Right atrium auricular region (tissue), 2 donors: ENCODE results near the gene SLX9. TPM values are rescaled to one million over a fixed set of nuclear protein-coding genes. Genes with fewer than 3 reads are reported as not detected.
"Not testable (repeated sequence)": the region's sequence is repeated elsewhere in the genome, so short reads cannot be mapped to it uniquely, and the experiment has no call there.

ENCODE experiments used
- DNase-seq: peaks from one replicate; pipeline ENCODE4 v3.0.0-alpha.2; 2019; ENCODE audit warnings: low spot score
- H3K27ac ChIP-seq, 2 donors: fragments of 200-600 bp; sonication (generic); 1 replicate in 1 of 2; 2 replicates in 1 of 2; pipeline ENCODE4 v1.5.1; 2016 to 2019
- H3K27me3 ChIP-seq, 2 donors: fragments of 200-600 bp; sonication (generic); one replicate each; pipeline versions ENCODE4 v1.5.1 to v1.6.0; 2017 to 2019
- H3K36me3 ChIP-seq: fragments of 200-600 bp; sonication (generic); one replicate; pipeline ENCODE4 v1.5.1; 2016
- H3K4me1 ChIP-seq, 2 donors: fragments of 200-600 bp; sonication (generic); one replicate each; pipeline versions ENCODE4 v1.5.1 to v1.6.0; 2017 to 2019
- H3K4me3 ChIP-seq, 2 donors: fragments of 200-600 bp; sonication (generic); 1 replicate in 1 of 2; 2 replicates in 1 of 2; pipeline ENCODE4 v1.5.1; 2017 to 2019; ENCODE audit warnings: mild to moderate bottlenecking in 1 of 2, moderate library complexity in 1 of 2
- H3K9me3 ChIP-seq, 2 donors: fragments of 200-600 bp; sonication (generic); one replicate each; pipeline ENCODE4 v1.5.1; 2019
- total RNA-seq, 2 donors: library from RNA; depleted of rRNA; stranded (reverse); fragments of >200 nt; gene quantifications; one replicate each; pipeline ENCODE4 v1.1.0, GENCODE V29; 2016
- TF ChIP-seq, protein P1 (sequence below), 2 donors: fragments of 200-600 bp; sonication (generic); IDR thresholded peaks; one replicate each; pipeline ENCODE4 v1.5.1; 2019; ENCODE audit warnings: antibody characterized with exemption in 2 of 2

SLX9 gene
- total RNA-seq, 2 donors from 2014 or later, result 15.9 to 18.8 TPM

DNA sequence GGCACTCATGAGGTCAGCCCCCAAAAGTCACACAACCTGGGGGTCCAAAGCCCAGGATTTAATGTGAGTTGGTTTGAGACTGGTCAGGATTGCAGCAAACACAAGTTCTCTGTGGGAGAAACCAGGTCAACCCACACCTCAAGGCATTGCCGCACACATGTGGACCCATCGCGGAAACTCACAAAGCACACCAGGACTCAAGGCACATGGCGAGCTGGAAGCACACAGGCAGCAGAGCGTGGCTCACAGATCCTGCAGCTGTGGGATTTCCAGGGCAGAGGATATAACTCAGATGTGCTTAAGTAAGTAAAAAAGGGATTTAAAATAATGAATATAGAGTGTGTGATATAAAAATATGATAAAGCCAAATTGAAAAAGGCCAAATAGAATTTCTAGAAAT, 82.9 kb downstream of the SLX9 start:
- Histone ChIP-seq H3K27me3 (no peaks in the 10 kb centered on the region), H3K4me1 (peaks cover 0 to 10% of the 10 kb centered on the region in 2 donors)
- DNase-seq, result no peak

DNA sequence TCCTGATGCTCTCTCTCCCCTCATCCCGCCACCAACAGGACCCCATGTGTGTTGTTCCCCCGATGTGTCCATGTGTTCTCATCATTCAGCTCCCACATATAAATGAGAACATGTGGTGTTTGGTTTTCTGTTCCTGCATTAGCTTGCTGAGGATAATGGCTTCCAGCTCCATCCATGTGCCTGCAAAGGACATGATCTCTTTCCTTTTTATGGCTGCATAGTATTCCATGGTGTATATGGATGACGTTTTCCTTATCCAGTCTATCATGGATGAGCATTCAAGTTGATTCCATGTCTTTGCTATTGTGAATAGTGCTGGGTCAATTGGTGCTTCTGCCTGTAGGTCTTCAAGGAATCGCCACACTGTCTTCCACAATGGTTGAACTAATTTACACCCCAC, 84.7 kb downstream of the SLX9 start:
- not testable (repeated sequence) for H3K4me3 ChIP-seq, H3K36me3 ChIP-seq, H3K4me1 ChIP-seq, H3K9me3 ChIP-seq, DNase-seq, H3K27me3 ChIP-seq, H3K27ac ChIP-seq

More for the DNA sequence above, 82.9 kb downstream of the SLX9 start:
- peaks cover 0 to 8% of the 10 kb centered on the region in 2 donors for H3K9me3 ChIP-seq
- no peak overlapping the region for H3K27ac ChIP-seq
- H3K36me3 ChIP-seq, result no peaks in the 10 kb centered on the region
- TF ChIP-seq, protein P1, sequence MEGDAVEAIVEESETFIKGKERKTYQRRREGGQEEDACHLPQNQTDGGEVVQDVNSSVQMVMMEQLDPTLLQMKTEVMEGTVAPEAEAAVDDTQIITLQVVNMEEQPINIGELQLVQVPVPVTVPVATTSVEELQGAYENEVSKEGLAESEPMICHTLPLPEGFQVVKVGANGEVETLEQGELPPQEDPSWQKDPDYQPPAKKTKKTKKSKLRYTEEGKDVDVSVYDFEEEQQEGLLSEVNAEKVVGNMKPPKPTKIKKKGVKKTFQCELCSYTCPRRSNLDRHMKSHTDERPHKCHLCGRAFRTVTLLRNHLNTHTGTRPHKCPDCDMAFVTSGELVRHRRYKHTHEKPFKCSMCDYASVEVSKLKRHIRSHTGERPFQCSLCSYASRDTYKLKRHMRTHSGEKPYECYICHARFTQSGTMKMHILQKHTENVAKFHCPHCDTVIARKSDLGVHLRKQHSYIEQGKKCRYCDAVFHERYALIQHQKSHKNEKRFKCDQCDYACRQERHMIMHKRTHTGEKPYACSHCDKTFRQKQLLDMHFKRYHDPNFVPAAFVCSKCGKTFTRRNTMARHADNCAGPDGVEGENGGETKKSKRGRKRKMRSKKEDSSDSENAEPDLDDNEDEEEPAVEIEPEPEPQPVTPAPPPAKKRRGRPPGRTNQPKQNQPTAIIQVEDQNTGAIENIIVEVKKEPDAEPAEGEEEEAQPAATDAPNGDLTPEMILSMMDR (IDR thresholded peaks at IDR 0.05), result no peak
- H3K4me3 ChIP-seq, result no peak overlapping the region

DNA sequence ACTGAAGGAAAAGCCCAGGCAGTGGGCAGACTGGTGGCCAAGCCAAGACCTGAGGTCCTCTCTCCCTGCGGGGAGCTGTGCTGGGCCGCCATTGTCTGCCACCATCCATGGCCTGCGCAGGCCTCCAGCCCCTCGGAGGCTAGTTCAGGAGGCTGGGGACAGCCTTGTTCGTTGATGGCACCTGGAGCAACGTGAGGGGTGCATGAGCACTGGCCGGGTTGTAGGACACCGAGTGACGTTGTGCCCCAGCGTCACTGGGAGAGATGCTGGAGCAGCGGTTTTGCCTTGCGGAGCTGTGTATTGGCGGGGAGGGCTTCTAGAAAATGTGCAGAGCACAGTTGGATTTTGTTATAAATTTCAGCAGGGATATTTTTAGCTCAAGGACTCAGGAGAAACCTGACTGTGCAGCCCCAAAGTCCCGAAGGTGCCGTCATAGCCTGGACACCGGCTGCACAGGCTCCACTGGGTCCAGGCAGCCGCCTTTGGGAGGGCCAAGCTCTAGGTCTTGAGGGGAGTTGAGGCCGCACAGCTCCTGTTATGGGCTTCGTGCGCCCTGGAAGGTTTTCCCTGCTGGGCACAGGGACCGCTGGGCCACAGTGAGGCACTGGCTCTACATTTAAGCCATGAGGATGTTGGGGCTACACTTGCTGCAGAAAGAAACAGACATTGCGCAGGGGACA, 86.4 kb downstream of the SLX9 start:
- Histone ChIP-seq H3K36me3 (no peaks in the 10 kb centered on the region), H3K4me1 (peaks cover 0 to 21% of the 10 kb centered on the region in 2 donors), H3K9me3 (peaks cover 0 to 8% of the 10 kb centered on the region in 2 donors), H3K27ac (no peak overlapping the region), H3K4me3 (no peak overlapping the region), H3K27me3 (no peaks in the 10 kb centered on the region)
- TF ChIP-seq, protein P1 (IDR thresholded peaks at IDR 0.05), result no peak
- DNase-seq, result no peak

Other genes with a start within 250 kb of the SLX9 start
- gene KRTAP10-12, start 242.9 kb upstream of the SLX9 start, total RNA-seq, result not detected
- gene TSPEAR, start 228.5 kb upstream of the SLX9 start, total RNA-seq, result not detected
- gene UBE2G2, start 138.2 kb upstream of the SLX9 start, total RNA-seq, result 10 to 100 TPM; 47.5 to 52.5 TPM
- 10 to 100 TPM; 59.7 to 74.1 TPM for gene SUMO3, start 122.0 kb upstream of the SLX9 start, total RNA-seq
- gene PTTG1IP, start 66.3 kb upstream of the SLX9 start, total RNA-seq, result 100 to 1,000 TPM; 284 to 303 TPM
- gene ITGB2, start 19.1 kb upstream of the SLX9 start, total RNA-seq, result 10 to 100 TPM; 16.7 to 63.6 TPM
- 10 to 100 TPM in 1 of 2 donors, 1 to 10 TPM in 1; 7.5 to 10.5 TPM for gene ADARB1, start 134.6 kb downstream of the SLX9 start, total RNA-seq